Measurements from ENCODE around the gene ECM2.

Gene ECM2

GRCh38 chr9:92492781-92493401, 42.9 kb downstream of the ECM2 start:
- Histone ChIP-seq H4K20me1 (ENCODE audit: control insufficient read depth, insufficient read depth, low read depth, low read length) (no peaks in the 10 kb centered on the region), H3K9me3 (ENCODE audit: control insufficient read depth, insufficient read depth, low read length) (no peaks in the 10 kb centered on the region), H3K79me2 (ENCODE audit: control insufficient read depth, low read length) (no peaks in the 10 kb centered on the region), H3K4me2 (ENCODE audit: low read length) (no peak overlapping the region), H3K4me1 (ENCODE audit: control insufficient read depth, low read length) (no peaks in the 10 kb centered on the region), H3F3A (ENCODE audit: control insufficient read depth, insufficient read depth) (no peaks in the 10 kb centered on the region), H3K27ac (ENCODE audit: low read depth, low read length) (no peak overlapping the region), H3K27me3 (ENCODE audit: control insufficient read depth, low read length) (no peaks in the 10 kb centered on the region), H3K36me3 (ENCODE audit: control insufficient read depth, low read length) (no peaks in the 10 kb centered on the region), H3K9me2 (replicated peaks; ENCODE audit: control insufficient read depth, low read length) (no peaks in the 10 kb centered on the region), H3K4me3 (ENCODE audit: low read length) (no peak overlapping the region)
- TF ChIP-seq, protein P1, sequence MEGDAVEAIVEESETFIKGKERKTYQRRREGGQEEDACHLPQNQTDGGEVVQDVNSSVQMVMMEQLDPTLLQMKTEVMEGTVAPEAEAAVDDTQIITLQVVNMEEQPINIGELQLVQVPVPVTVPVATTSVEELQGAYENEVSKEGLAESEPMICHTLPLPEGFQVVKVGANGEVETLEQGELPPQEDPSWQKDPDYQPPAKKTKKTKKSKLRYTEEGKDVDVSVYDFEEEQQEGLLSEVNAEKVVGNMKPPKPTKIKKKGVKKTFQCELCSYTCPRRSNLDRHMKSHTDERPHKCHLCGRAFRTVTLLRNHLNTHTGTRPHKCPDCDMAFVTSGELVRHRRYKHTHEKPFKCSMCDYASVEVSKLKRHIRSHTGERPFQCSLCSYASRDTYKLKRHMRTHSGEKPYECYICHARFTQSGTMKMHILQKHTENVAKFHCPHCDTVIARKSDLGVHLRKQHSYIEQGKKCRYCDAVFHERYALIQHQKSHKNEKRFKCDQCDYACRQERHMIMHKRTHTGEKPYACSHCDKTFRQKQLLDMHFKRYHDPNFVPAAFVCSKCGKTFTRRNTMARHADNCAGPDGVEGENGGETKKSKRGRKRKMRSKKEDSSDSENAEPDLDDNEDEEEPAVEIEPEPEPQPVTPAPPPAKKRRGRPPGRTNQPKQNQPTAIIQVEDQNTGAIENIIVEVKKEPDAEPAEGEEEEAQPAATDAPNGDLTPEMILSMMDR (IDR thresholded peaks at IDR 0.05; ENCODE audit: low read depth, low read length, poor library complexity, severe bottlenecking) = no peak
- no peak for TF ChIP-seq EZH2phosphoT487 (IDR thresholded peaks at IDR 0.05; ENCODE audit: borderline replicate concordance, low read length)

DNA sequence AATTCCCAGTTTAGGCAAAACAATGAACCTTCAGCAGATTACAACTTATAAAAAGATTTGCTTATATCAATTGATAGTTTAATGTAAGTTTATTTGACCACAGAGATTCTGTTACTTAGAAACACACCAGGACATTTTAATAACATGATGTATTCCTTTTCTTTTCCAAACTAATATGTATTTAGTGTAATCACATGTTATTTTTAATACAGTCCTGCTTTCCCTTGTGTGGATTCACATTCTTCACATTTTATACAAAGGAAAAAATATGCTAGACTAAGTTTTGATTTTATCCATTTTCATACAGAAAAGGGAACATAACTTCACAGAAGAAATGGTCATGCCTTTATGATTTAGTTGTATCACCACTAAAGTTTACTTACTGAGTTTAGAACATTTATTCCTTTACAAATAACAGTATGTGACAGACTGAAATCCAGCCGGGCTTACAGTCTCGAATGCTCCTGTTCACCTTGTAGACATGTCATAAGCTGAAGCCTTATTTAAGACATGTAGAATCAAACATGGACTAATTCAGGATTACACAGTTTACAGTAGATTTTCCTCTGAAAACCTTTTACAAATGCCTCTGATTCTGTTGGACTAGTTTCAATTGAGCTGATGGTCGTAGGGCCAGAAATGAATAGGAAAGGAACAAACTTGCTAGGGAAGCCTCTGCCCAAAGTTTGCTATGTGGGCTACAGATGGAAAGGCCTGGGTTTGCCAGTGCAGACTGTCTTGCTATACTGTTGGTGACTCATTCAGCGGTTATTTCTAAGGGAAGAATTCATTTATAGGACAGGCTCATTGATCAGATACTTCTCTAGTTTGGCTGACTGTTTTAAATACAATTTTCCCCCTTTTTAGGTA, 46.9 kb downstream of the ECM2 start:
- Histone ChIP-seq H3K9me2 (replicated peaks; ENCODE audit: control insufficient read depth, low read length) (no peaks in the 10 kb centered on the region), H3K9me3 (ENCODE audit: control insufficient read depth, insufficient read depth, low read length) (no peaks in the 10 kb centered on the region), H3K27me3 (ENCODE audit: control insufficient read depth, low read length) (no peaks in the 10 kb centered on the region), H3K79me2 (ENCODE audit: control insufficient read depth, low read length) (no peaks in the 10 kb centered on the region), H3K27ac (ENCODE audit: low read depth, low read length) (no peak overlapping the region), H4K20me1 (ENCODE audit: control insufficient read depth, insufficient read depth, low read depth, low read length) (no peaks in the 10 kb centered on the region), H3K36me3 (ENCODE audit: control insufficient read depth, low read length) (no peaks in the 10 kb centered on the region), H3F3A (ENCODE audit: control insufficient read depth, insufficient read depth) (no peaks in the 10 kb centered on the region), H3K4me2 (ENCODE audit: low read length) (no peak overlapping the region), H3K4me1 (ENCODE audit: control insufficient read depth, low read length) (no peaks in the 10 kb centered on the region), H3K4me3 (ENCODE audit: low read length) (no peak overlapping the region)
- TF ChIP-seq, protein P1 (IDR thresholded peaks at IDR 0.05; ENCODE audit: low read depth, low read length, poor library complexity, severe bottlenecking) = no peak
- TF ChIP-seq EZH2phosphoT487 (IDR thresholded peaks at IDR 0.05; ENCODE audit: borderline replicate concordance, low read length) = no peak

DNA sequence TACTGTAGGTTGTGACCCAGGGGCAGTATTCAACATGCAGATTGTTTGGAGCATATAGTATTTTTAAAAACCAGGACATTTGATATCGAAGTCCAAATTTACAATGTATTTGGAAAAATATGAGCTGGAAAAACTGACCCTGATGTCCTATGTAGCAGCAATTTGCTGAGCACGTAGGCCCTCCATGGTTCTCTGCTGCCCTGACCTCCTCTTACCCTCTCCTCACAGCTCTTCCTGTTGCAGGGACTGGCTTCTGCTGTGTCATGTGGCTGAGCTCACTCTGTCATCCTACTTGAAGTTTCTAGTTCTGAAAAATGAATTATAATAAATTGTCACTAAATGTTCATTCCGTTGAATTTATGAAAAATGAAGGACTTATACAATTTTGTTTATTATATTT, 49.4 kb downstream of the ECM2 start:
- Histone ChIP-seq H3K27ac (ENCODE audit: low read depth, low read length) (no peak overlapping the region), H4K20me1 (ENCODE audit: control insufficient read depth, insufficient read depth, low read depth, low read length) (no peaks in the 10 kb centered on the region), H3K27me3 (ENCODE audit: control insufficient read depth, low read length) (no peaks in the 10 kb centered on the region), H3K4me3 (ENCODE audit: low read length) (no peak overlapping the region), H3F3A (ENCODE audit: control insufficient read depth, insufficient read depth) (no peaks in the 10 kb centered on the region), H3K9me3 (ENCODE audit: control insufficient read depth, insufficient read depth, low read length) (no peaks in the 10 kb centered on the region), H3K36me3 (ENCODE audit: control insufficient read depth, low read length) (no peaks in the 10 kb centered on the region), H3K4me2 (ENCODE audit: low read length) (no peak overlapping the region), H3K4me1 (ENCODE audit: control insufficient read depth, low read length) (no peaks in the 10 kb centered on the region), H3K9me2 (replicated peaks; ENCODE audit: control insufficient read depth, low read length) (no peaks in the 10 kb centered on the region), H3K79me2 (ENCODE audit: control insufficient read depth, low read length) (no peaks in the 10 kb centered on the region)
- no peak for TF ChIP-seq EZH2phosphoT487 (IDR thresholded peaks at IDR 0.05; ENCODE audit: borderline replicate concordance, low read length)
- TF ChIP-seq, protein P1 (IDR thresholded peaks at IDR 0.05; ENCODE audit: low read depth, low read length, poor library complexity, severe bottlenecking) = no peak
